NCI-H2107 treated with DMSO at 0.1 percent for 48 hours (cell line): ENCODE measurements around the gene DOCK4.

Experiments used
- DNase-seq: peaks from one replicate; lab custom pipeline; 2025; ENCODE audit not compliant: unreplicated experiment; lab: John Stamatoyannopoulos, UW

Gene DOCK4

GRCh38 chr7:111694376-111694775 lies 511.8 kb downstream of the DOCK4 start:
- DNase-seq: no peak

DNA sequence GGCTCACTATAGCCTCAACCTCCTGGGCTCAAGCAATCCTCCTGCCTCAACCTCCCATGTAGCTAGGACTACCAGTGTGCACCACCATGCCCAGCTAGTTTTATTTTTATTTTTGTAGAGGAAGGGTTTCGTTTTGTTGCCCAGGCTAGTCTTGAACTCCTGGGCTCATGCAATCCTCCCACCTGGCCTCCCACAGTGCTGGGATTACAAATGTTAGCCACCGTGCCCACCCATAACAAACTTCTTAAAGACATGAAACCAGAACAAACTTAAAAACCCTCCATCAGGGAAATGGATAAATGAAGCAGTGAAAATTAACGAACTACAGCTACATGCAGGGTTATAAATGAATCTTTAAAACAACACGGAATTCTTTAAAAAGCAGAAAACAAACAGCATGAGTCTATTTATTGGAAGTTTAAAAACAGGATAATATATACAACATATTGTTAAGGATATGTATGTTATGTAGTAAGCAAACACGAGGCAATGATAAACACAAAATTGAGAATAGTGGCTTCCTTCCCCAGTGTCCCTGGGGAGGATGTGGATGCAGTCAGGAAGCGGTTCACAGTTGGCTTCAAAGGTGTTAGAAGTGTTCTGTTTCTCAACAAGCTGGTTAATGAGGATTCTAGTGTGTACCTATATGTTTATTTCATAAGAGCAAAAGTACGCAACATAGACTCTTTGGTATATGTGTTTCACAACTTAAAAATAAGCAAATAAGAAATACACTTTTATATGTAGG lies 515.7 kb downstream of the DOCK4 start:
- DNase-seq: no peak

- no peak for DNase-seq
These were observed 520.9 kb downstream of the DOCK4 start for GRCh38 chr7:111685349-111685748.

DNA sequence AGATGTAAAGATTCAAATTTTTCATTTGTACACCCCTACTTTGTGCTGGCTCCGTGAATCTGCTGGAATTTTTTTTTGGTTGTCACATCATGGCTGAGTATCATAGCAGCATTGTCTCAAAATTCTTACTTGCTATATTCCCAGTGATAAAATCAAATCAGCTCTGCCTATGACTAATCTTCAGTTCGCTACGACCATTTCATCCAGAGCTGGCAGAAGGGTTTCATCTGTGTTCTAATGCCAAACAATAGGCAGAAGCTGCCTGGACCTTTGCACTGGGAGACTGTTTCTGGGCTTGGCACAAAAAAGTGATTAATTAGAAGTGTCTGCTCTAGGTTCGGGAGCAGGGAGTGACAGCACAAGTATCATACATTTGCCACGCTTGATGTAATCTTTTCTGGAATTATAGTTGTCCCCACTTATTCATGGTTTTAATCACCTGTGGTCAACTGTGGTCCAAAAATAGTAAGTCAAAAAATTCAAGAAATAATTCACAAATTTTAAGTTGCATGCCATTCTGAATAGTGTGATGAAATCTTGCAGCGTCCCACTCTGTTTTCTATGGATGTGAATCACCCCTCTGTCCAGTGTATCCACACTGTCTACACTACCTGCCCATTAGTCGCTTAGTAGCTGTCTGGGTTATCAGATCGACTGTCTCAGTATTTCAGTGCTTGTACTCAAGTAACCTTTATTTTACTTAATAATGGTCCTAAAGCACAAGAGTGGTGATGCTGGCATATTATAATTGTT lies 523.4 kb downstream of the DOCK4 start:
- no peak for DNase-seq

DNA sequence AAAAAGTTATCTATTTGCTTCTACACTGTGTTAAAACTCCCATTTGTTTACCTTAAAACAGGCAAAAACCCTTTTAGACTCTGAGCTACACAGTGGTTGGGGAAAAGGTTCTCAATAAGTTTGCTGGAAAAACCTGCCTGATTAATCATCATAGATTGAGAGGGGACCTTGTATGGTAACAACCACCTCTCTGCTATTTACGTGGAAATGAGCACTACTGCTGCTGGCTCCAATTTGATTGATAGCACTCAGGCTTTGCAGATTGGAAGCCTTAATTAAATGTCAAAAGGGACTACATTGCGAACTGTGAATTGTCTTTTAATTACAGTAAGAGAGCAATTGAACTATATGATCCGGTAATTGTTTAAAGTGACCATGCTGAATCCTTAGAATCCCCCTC lies 525.0 kb downstream of the DOCK4 start:
- DNase-seq: no peak

- DNase-seq: no peak
These were observed 527.2 kb downstream of the DOCK4 start for GRCh38 chr7:111678986-111679385.

GRCh38 chr7:111678281-111678680 lies 527.9 kb downstream of the DOCK4 start:
- no peak for DNase-seq

DNA sequence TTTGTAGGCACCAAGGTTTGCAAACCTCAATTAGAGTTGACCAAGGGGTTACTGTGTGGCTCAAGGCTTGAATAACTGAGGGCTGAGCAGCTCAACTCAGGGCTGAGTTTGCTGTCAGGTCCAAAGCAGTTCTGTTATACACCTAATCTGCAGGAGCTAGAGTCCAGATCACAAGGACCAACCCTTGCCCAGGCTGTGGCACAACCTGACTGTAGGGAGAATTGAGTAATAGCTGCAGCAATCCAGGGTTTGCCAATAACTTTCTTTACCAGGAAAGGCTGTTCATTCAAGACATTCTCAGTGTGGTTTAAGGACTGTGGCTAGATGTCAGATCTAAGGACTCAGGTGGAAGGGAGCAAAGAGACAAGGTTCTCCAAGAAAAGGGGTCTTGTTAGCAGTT lies 528.4 kb downstream of the DOCK4 start:
- DNase-seq: no peak

GRCh38 chr7:111676811-111677210 lies 529.4 kb downstream of the DOCK4 start:
- DNase-seq: no peak
